SKM-1 (cell line): Measurements from ENCODE around the gene FABP3.

Experiments used
- DNase-seq: peaks from one replicate; lab custom pipeline; 2025; ENCODE audit not compliant: unreplicated experiment; lab: John Stamatoyannopoulos, UW

FABP3 gene

DNA sequence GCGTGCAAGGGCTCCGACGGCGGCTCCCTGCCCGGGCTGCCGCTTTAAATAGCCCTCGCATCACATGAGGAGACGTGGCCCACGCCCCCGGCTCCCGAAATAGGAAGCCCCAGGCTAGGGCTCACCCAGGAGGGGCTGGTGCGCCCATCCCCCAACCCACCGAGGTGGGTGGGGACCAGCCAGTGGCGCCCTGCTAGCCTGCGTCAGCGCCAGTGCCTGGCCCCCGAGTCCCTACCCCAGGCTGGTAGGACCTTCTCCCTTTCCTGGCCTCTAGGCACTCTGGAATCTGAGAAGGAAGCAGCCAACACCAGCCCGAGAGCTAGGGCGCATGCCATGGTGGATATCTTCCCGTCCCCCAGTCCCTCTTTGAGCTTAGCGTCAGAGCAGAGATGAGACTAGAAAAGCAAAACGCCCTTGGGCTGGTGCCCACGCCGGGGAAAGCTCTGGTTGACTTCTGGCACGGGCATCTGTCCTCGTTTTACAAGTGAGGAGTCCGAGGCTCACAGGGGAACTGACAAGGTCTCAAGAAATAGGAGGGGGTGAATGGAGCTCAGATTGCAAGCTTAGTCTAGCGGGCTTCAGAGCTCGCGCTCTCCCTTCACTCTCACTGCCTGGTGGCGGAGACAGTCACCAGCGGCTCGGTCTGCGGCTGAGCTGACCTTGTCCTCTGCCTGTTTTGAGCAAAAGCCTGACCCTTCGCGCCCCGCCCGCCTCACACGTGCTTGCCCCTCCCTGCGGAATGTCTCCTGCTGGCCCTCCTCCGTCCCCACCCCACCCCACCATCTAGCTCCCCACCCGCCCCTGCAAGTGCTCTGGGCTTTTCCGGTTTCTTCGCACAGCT is at the start of gene FABP3:
FABP3 (minus strand) TSS at position 21 of the 841 bp plus-strand sequence. CDS start 62 bp downstream, outside the sequence.
- DNase-seq: no peak

- DNase-seq: no peak
Measured at GRCh38 chr1:31421371-31422040, 48.6 kb upstream of the FABP3 start.

- DNase-seq: no peak
Measured at GRCh38 chr1:31420716-31421115, 47.8 kb upstream of the FABP3 start.

DNA sequence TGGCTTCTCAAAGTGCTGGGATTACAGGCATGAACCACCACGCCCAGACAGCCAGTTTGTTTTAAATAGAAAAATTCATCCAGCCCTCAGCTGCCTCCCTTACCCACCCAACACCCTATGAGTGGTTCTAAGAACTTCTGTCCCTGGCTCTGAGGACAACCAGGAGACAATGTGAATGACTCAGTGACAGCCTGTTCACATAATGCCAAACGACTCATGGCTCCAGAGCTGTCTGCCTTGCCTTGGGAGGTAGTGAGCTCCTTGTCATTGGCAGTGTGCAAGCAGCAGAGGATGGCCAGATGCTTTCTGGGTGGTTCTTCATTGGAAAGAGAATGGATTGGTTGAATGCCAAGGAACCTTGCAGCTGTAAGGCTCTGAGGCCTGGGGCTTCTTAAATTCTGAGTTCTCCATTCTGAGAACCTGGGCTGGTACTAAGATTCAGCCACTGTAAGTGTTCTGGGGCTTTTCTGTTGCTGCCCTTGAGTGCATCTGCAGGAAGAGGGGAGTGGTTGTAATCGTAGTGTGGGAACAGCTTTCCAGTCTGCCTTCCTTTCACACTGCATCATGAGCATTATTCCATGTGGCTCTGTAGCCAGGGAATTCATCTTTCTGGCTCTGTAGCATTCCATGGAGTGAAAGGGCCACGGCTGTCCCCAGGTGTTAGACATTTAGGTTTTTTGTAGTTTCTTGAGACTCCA is 45.9 kb upstream of the FABP3 start:
- no peak for DNase-seq

DNA sequence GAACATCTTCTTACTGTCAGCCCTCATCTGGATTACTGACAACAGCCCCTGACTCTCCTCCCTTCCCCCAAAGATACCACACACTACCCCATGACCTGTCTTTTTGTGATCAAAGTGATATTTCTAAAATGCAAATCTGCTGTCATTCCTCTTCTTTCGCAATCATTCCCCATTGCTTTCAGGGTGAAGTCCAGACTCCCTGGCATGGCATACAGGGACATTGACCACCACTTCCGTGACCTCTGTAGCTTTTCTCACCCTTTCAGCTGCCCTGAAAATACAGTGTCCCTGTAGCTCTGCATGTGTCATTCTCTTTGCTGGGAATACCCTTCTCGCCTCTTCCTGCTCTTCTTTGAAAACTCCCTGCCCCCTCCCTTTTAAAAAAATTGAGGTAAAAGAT is 44.3 kb upstream of the FABP3 start:
- no peak for DNase-seq

DNA sequence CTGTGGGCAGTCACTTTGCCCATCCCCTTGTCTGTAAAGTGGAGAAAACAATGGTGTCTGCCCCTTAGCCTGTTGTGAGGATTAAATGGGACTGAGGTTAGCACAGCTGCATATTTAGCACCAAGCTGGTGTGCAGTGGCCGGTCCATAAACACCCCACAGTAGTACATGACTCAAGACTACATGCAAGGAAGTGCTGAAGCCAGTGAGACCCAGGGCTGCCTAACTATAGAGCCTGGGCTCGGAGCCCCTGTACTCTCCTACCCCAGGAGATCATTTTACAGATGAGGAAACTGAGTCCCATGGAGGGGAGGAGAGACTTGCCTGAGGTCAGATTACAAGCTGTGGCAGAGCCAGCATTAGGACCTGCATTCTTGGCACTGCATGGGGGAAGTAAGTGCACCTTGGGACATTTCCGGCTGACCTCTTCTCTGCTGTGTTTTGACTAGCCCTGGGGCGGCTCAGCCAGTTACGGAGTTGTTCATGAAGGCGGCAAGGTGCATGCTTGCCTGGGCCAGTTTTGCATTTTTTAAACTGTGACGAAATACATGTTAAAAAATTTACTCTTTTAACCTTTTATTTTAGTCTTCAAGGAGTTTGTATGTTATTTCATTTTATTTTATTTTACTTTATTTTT is 43.3 kb upstream of the FABP3 start:
- no peak for DNase-seq

GRCh38 chr1:31415658-31416057 is 42.8 kb upstream of the FABP3 start:
- no peak for DNase-seq

- DNase-seq: no peak
Measured at GRCh38 chr1:31414980-31415370, 42.1 kb upstream of the FABP3 start.

DNA sequence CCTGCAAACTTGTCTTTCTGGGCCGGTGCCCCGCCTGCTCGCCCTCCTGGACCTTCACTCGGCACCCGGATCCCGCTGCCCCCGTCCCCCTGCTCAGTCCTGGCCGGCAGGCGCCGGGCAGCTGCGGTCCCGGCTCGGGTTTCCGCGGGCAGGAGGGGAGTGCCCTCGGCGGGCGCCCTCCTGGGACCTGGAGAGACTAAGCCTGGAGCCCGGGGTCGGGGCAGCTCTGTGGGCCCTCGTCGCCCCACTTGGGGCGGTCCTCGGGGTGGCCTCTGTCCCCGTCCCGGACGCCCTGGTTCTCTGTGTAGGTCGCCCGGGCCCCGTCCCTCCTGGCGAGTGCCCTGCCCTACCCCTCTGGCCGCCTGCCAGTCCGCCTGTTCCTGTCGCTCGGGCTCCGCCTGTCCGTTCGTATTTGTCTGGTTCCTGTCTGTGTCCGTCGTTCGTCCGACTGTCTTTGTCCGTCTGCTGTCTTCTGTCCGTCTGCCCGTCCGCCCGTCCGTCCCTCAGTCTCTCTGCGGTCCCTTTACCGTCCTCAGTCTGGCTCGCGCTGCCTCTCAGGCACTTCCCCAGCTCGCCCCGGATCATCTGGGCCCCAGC is 40.6 kb upstream of the FABP3 start:
- no peak for DNase-seq

DNA sequence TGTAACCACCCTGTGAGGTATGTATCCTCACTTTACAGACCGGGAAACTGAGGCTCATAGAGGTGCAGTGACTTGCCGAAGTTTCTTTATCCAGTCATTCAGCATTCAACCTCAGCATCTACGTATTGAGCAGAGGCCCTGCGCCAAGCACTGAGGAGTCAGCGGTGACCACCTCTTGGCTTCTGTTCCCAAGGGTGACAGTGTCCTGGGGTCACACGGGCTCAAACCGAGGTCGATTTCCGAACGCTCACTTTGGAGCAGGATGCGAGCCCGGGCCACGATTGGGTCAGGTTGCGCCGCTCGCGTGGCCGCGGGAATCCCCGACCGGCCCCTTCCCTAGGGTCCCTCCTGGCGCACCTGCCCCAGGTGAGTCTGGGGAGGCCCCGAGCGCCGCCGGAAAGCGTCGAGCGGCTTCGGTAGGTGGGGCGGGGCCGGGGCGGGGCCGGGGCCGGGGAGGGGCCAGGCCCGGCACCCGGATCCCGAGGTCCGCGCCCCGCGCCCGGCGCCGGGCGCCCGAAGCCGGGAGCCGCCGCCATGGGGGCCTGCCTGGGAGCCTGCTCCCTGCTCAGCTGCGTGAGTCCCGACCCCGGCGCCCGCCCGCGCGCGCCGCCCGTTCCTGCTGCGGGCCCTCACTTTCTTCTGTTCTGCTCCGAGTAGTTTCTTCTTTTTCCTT is 40.0 kb upstream of the FABP3 start, which contains the start of gene SERINC2:
SERINC2 (plus strand) TSS at position 482 of the 673 bp plus-strand sequence; CDS start at position 535, 53 bp downstream.
- DNase-seq: no peak

DNA sequence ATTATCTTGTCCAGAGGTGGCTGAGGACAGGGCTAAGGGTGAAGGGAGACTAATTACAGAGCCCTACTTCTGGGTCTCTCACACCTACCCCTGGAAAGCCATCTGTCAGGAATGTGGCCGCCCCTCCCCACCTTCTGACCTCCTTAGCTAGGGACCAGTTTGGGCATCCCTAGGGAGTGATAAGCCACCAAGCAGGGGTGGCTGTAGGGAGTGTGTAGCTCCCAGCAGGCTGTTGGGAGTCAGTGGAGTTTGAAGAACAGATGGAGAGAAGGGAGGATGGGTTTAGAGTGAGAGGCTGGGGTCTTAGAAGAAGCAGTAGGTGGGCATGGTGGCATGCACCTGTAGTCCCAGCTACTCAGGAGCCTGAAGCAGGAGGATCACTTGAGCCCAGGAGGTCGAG is 39.3 kb upstream of the FABP3 start:
- no peak for DNase-seq

GRCh38 chr1:31410871-31411270 is 38.0 kb upstream of the FABP3 start:
- no peak for DNase-seq

DNA sequence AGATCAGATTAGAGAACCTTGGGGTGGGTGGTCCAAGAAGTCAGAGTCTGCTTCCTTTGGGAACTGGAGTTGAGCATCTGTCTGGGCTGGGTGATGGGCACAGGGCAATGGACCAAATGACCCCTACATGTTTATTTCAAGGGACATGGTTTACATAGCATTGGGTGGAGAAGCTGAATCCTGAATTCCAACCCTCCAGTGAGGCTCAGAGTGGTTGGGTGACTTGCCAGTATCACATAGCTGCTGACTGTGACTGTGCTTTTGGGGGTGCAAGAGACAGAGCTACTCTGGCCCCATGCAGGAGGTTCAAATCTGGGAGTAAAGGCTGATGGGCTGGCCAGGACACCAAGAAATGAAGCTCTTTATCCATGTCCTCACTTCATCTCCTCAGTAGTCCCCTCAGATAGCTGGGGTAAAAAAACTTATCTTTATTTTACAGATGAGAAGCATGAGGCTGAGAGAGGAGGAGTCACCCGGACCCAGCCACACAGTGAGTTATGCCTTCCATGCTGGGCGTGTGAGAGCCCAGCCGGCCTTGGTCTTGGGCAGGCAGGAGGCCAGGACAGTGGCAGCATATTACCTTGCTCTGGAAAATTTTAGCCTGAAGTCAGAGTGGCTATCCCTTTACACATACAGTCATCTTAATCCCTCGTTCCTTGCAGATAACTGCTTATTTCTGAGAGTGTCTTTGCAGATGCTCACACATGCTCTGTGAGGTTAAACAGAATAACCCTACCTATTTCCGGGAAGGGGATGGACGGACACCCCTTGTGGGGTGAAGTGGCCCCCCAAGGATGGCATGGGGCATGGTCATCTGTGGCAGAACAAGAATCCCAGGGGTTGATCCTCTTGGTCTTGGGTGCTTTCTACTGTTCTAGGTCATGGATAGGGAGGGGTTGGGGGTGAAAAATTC is 37.3 kb upstream of the FABP3 start:
- no peak for DNase-seq

DNA sequence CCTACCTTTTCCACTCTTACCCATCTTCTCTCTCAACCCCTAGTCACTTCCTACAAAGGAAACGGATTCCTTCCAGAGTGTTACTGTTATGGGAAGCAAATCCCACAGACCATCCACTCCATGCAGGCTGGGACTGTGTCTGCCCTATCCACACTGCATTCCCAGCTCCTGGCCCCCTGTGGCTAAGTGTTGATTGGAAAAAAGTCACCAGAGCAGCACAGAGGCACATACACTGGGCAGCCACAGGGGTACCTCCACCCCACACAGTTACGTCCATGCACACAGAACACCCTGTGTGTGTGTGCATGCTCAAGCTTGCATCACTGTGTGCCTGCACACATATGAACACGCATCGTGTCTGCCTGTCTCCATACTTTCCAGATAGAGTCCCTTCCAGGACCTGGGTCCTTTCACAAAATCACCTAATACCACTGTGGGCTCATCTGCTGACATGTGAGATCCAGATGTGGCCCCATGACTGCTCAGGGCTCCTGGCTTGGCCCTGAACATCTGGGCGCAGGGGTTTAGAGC is 36.0 kb upstream of the FABP3 start:
- no peak for DNase-seq

DNA sequence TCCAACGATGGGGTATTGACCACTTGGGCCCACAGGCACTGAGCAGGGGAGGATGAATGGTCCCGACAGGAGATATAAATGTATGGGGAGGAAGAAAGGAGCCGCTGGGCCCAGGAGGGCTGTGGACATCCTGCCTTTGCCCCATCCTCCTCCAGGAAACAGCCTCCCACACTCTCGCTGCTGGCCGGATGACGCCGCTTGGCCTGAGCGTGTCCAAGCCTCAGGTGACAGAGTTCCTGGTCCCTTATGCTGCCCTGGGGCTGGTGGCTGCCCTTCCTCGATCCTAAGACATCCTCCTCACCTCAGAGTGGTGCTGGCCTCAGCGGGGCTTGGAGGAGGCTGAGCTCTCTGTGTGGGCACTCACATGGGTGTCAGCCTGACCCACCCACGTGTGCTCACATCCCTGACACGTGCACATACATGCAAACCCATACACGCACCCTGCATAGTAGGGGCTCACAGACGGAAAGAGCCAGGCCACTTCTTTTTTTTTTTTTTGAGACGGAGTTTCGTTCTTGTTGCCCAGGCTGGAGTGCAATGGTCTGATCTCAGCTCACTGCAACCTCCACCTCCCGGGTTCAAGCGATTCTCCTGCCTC is 34.3 kb upstream of the FABP3 start:
- no peak for DNase-seq

DNA sequence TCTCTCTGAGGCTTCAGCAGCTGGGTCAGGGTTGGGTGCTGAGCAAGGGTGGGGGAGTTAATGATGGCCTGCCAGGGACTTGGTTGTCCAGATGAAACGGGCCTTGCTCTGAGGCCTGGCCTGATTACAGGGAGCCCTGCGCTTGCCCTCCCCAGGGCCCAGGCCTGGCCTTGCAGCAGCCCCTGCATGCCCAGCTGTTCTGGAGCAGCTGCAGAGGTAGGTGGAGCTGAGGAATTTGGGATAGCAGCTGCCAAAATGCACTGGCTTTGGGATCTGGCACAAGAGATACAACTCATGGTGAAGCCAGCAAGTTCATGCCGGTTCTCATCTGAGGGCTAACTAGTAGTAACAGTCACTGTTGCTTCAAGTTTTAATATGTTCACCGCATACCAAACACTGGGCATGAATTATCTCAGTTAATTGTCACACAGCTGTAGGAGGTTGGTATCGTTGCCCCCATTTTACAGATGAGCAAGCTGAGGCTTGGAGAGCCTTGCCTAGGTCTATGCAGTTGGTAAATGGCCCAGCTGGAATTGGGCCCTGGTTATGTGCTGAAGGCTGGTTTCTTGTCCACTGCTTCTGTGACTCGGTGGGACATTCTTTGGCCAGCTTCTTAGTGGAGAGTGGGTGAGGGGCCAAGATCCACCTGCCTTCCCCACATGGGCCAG is 32.8 kb upstream of the FABP3 start:
- no peak for DNase-seq

GRCh38 chr1:31401241-31401640 is 28.4 kb upstream of the FABP3 start:
- no peak for DNase-seq

- peak; percentile 85 for DNase-seq
Measured at GRCh38 chr1:31400393-31400792, 27.5 kb upstream of the FABP3 start.
